Measurements from ENCODE around the gene SHTN1.

The SHTN1 gene

GRCh38 chr10:117005026-117005526 is at the start of gene SHTN1:
TSS of gene SHTN1 (minus strand) at chr10:117005187. CDS start at chr10:117005079, 108 bp downstream.
- DNase-seq (ENCODE audit: low read depth in 2 of 2), result no peak

GRCh38 chr10:117053482-117053881 is 48.5 kb upstream of the SHTN1 start:
- no peak for DNase-seq (ENCODE audit: low read depth in 2 of 2)

- DNase-seq (ENCODE audit: low read depth in 2 of 2), result no peak
Observed at GRCh38 chr10:117047947-117048346, 43.0 kb upstream of the SHTN1 start.

- DNase-seq (ENCODE audit: low read depth in 2 of 2), result no peak
Observed at GRCh38 chr10:117016266-117016665, 11.3 kb upstream of the SHTN1 start.

- no peak for DNase-seq (ENCODE audit: low read depth in 2 of 2)
Observed at GRCh38 chr10:117014835-117015234, 9.8 kb upstream of the SHTN1 start.

GRCh38 chr10:117007080-117007479 is 2.1 kb upstream of the SHTN1 start:
- DNase-seq (ENCODE audit: low read depth in 2 of 2), result no peak

- DNase-seq (ENCODE audit: low read depth in 2 of 2), result no peak
Observed at GRCh38 chr10:117005527-117006055, 604 bp upstream of the SHTN1 start.

GRCh38 chr10:117004227-117005025 is 561 bp downstream of the SHTN1 start:
- DNase-seq (ENCODE audit: low read depth in 2 of 2), result no peak

GRCh38 chr10:117003336-117003735 is 1.7 kb downstream of the SHTN1 start:
- DNase-seq (ENCODE audit: low read depth in 2 of 2), result no peak

- no peak for DNase-seq (ENCODE audit: low read depth in 2 of 2)
Observed at GRCh38 chr10:117002206-117002605, 2.8 kb downstream of the SHTN1 start.

- DNase-seq (ENCODE audit: low read depth in 2 of 2), result no peak
Observed at GRCh38 chr10:117001144-117001543, 3.8 kb downstream of the SHTN1 start.

GRCh38 chr10:117000580-117000979 is 4.4 kb downstream of the SHTN1 start:
- DNase-seq (ENCODE audit: low read depth in 2 of 2), result no peak

GRCh38 chr10:116998172-116998571 is 6.8 kb downstream of the SHTN1 start:
- DNase-seq (ENCODE audit: low read depth in 2 of 2), result no peak

GRCh38 chr10:116997015-116997414 is 8.0 kb downstream of the SHTN1 start:
- no peak for DNase-seq (ENCODE audit: low read depth in 2 of 2)

GRCh38 chr10:116995648-116996047 is 9.3 kb downstream of the SHTN1 start:
- no peak for DNase-seq (ENCODE audit: low read depth in 2 of 2)

- DNase-seq (ENCODE audit: low read depth in 2 of 2), result no peak
Observed at GRCh38 chr10:116994113-116994890, 10.7 kb downstream of the SHTN1 start.

- DNase-seq (ENCODE audit: low read depth in 2 of 2), result no peak
Observed at GRCh38 chr10:116993610-116994009, 11.4 kb downstream of the SHTN1 start.

GRCh38 chr10:116992183-116992582 is 12.8 kb downstream of the SHTN1 start:
- DNase-seq (ENCODE audit: low read depth in 2 of 2), result no peak

GRCh38 chr10:116990276-116990800 is 14.6 kb downstream of the SHTN1 start:
- no peak for DNase-seq (ENCODE audit: low read depth in 2 of 2)

GRCh38 chr10:116989439-116989838 is 15.5 kb downstream of the SHTN1 start:
- no peak for DNase-seq (ENCODE audit: low read depth in 2 of 2)

GRCh38 chr10:116988311-116988710 is 16.7 kb downstream of the SHTN1 start:
- no peak for DNase-seq (ENCODE audit: low read depth in 2 of 2)

GRCh38 chr10:116985611-116986010 is 19.4 kb downstream of the SHTN1 start:
- no peak for DNase-seq (ENCODE audit: low read depth in 2 of 2)

All from fibroblast of skin of left biceps (primary cell).